NCI-H1694 (cell line): ENCODE results near the gene MREG.
A peak's percentile ranks its signal among the peaks of the same experiment; 100 is the strongest.
"Not testable (repeated sequence)": the region's sequence is repeated elsewhere in the genome, so short reads cannot be mapped to it uniquely, and the experiment has no call there.

Source experiments
- DNase-seq: peaks from one replicate; lab custom pipeline; 2025; lab: John Stamatoyannopoulos, UW

The MREG gene

DNA sequence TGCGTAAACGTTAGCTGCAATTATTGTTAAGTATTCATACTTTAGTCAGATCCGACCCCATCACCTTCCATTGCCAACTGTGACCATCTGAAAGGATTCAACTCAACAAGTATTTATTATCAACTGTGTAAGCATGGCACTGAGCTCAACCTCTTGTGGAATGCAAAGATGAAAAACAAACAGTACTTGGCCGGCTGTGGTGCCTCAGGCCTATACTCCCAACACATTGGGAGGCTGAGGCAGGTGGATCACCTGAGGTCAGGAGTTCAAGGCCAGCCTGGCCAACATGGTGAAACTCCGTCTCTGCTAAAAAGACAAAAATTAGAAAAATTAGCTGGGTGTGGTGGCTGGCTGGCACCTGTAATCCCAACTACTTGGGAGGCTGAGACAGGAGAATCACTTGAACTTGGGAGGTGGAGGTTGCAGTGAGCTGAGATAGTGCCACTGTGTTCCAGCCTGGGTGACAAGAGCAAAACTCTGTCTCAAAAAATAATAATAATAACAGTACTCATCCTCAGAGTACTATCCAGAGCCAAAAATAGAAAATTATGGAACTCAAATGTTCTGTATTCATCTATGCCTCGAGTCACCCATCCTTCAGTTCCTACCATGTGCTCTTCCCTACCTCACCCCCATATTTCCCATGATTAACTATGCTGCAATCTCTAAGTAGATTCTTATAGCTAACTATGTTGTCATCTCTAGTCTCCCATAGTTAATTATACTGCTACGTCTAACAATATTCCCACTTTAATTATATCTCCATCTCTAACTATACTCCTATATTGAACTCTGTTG is 8.6 kb upstream of the MREG start:
- DNase-seq: no peak

DNA sequence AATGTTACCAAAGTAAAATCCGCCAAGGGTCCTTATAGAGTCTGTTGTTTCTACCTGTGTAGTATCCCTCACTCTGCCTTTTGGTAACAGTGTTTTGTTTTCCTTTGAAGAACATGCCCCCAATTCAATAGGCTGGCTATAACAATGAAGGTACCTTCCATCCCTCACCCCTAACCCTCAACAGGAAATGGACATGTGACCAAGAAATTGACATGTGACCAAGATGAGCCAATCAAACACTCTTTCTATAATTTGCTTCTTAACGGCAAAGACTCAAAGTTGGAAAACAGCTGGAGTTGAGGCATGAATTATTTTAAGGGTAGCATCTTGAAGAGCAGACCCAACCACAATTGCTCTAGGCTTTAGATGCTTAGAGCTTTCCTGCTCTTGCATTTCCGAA is 5.4 kb upstream of the MREG start:
- no peak for DNase-seq

DNA sequence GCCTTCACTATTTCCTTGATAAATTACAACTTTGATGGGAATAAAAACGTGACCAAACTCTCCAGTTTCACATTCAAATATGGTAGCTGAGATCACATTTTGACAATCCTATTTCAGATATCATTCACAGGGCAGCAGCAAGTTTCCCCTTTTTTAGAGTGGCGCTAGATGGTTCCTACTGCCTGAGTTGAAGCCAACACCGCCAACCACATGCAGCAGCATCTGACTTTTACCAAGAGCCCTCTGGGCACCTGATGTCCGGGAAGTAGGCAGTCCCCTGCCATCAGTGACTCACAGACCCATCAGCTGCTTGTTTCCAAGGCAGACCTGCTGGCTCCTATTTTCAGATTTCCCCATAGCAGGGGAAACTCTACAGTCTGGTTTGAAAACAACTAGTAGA is 4.0 kb upstream of the MREG start:
- DNase-seq: no peak

DNA sequence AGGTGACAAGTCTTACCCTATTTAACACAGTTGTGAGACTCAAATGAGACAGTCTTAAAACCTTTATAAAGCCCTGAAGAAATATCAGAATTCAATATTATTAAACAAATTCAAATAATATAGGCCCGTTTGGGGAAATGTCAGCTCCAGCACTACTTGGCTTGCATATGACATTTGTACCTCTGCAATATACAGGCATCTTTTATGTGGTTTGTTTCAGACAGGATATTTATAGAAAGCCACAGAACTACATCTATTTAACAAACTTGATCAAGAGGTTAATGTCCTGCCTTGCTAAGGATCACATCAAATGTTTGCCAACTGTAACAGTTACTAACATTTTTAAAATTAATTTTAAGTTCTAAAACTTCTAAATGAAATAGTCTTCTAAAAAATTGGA is 3.2 kb upstream of the MREG start:
- no peak for DNase-seq

DNA sequence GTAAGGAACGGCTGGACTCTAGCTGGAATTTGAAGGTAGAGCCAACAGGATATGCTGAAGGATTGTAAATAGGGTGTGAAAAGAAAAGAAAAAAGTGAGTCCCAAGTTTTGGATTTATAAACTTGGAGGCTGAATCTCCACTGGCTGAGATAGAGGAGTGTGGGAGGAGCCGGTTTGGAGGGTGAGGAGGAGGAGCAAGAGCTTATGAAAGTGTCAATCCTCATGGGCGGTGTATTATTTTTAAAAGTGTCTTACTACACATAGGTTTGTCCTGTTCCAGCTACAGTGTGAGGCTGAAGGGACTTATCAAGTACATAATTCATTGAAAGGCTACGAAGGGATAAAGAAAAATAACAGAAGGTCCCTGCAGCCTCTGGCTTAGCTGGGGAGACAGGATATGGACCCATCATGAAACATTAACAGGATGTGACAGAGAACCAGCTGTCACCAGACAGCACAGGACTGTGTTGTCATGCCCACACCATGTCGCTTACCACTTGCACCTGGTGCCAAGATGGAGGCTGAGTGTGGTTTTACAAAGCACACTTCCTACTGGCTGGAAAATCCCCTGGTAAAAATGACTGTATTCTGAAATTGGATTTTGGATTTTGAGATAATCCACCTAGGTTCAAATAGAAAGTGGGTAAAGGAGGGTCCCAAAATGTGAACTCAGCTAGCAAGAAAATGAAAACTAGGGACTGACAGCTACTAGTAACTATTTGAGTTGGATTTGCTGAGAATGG is 2.5 kb upstream of the MREG start:
- DNase-seq: peak; percentile 75

DNA sequence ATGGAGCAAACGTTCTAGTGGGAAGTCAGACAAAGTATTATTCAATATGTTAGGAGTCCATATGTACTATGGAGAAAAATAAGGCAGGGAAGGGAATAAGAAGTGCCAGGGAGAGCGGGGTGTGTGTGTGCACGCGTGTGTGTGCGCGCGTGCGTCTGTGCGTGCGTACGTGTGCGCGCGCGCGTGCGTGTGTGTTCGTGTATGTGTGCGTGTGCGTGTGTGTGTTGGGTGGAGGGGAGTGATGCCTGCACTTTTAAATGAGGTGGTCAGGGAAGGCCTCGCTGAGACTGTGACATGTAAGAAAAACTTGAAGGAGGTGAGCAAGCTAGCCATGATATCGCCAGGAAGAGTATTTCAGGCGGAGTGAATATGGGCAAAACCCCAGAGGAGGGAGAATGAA is 1.6 kb upstream of the MREG start:
- DNase-seq: no peak

DNA sequence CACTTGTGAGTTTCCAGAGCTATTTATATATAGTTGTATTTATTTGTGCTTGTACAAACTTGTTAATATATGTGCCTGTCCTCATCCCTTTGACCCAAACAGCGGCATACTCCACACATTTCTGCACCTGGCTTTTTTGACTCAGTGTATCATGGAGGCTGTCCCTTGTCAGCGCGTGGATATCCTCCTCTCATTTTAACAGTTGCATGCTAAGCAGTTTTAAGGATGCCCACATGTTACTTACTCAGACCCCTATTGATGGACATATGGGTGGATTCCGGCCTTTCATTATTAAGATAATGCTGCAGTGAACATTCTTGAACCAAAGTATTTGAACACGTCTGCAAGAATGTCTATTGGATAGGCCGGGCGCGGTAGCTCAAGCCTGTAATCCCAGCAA is 655 bp upstream of the MREG start:
- DNase-seq: no peak

DNA sequence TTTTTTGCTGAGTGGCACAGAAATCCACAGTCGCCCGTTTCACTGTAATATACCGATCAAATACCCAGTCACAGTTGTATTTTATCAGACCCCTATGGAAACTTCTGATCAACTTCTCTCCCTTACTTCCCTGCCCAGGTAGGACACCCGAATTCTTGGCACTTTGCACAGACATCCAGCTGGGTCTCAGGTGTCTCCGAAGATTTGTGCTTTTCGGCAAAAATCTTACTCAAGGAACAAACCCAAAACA is 596 bp downstream of the MREG start:
- DNase-seq: no peak

DNA sequence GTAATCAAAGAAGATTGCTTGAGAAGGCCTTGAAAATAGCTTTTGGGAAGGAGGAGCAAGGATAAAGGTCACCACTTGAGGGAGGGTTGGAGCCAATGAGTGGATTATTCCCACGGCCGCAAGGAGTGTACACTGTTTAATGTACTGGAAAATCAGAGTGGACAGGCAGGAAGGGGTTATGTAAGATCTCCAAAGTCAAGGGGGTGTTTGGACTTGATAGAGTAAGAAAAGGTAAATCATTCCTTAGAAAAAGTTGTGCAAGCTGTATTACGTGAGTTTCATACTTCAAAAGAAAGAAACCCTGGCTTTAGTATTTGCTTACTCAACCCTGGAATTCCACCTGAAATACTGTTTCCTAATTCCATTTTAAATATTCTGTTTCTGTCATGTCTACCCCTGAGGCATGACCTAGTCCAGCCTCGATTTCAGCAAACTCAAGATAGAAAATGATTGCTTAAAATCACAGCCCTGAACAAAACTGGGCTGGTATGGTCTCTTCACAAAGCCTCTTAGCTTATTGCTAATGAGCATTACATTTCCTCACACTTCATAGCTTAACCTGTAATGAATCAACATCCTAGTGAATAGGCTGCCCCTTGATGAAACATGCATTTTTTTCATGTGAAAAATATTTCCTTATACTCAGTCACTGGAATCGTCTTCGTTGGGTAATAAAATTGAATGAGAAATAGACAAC is 1.1 kb downstream of the MREG start:
- no peak for DNase-seq

DNA sequence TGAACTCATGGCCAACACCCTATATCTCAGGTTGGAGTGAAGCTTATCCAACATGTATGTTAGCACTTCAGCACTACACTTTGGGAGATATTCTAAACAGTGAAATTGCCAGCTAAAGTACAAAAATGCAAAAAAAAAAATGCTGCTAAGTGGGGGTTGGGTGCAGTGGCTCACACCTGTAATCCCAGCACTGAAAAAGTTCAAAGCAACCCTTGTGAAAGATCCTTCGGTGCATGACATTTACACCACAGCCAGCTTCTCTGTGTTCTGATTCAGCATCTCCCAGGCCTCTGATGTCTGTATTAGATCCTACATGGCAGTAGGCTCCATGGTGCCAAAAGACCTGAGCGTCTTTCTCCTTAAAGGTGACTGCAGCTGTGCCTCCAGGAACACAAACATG is 4.1 kb downstream of the MREG start:
- not testable (repeated sequence) for DNase-seq

DNA sequence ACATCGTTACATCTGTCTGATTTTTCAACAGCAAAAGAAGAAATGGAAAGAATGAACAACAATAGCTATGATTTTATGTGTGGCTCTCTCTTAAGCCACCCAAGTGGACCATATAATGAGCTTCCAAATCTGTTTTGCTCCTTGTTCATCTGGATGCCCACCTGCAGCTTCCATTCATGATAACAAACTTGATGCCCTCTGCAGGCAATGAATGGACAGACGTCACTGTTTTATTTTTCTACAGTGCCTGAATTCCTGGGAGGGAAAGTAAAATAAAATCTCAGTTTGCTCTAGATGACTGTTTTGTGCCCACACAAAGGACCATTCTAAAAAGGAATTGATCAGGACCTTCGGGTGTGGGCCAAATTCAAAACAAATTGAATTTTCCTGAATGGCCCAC is 5.0 kb downstream of the MREG start:
- DNase-seq: no peak

DNA sequence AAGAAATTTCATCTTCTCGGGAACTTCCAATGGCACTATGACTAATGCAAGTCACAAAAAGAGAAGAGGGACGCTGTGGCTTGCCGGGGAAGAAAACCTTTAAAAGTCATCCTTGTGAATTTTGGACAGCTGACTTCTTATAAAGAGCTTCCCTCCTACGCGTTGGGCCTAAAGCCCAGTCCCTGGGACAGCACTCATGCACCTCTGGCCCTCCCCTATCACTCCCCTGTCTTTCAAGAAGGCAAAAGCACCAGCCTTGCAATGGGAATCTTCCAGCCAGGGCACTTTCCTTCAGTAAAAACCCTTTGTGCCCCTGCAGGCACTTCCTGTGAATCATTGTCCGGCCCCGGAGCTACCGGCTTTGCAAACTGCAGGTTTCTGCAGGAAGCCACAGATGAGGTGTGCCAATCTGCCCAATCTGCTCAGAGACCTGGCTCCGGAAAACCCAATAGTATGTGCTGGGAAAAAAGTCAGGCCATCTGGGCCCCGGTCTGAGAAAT is 7.1 kb downstream of the MREG start:
- no peak for DNase-seq

DNA sequence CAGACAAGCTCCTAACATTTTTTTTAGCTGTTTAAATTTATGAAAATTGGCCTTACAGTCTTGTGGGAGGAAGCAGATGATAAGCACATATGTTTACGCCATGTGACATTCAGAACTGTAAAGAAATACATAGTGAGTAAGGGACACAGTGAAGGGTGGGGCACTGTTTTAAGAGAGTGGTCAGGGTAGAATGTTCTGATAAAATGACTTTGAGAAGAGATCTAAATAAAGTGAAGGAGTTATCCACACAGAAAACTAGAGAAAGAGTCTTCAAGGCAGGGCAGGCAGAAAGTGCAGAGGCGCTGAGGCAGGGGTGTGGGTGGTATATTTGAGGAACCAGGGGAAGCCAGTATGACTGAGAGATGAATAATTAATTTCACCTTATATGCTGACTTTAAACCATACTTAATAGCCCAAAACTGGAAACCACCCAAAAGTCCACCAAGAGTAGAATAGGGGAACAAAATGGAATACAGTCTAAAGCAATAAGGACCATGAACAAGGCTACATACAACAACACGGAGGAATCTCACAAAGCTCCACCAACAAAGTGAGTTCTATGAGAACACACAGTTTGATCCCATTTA is 8.6 kb downstream of the MREG start:
- DNase-seq: no peak

DNA sequence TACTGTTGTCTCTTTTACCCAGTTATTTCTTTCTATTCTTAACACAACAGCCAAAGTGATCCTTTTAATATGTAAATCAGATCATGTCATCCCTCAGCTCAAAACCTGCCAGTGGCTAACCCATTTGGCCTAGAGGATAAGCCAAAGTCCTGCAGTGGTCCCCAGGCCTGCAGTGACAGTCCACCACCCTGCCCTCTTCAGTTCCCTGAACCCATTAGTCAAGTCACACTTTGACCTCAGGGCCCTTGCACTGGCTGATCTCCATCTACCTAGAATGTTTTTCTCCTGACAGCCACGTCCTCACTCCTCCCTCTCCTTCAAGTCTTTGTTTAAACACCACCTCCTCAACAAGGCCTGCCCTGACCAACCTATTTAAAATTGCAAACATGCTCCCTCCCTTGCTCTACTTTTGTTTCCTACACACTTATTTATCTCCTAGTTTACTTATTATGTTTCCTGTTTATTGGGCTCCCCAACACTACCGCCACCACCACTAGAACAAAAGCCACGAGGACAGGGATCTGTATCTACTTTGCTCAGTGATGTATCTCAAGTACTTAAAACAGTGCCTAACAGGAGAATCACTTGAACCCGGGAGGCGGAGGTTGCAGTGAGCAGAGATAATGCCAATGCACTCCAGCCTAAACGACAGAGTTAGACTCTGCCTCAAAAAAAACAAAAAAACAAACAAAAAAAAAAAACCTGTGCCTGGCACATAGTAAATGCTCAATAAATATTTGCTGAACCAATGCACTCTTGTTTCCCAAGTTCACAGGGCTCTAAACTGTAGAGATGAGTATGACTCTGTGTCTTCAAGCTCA is 9.3 kb downstream of the MREG start:
- DNase-seq: no peak

DNA sequence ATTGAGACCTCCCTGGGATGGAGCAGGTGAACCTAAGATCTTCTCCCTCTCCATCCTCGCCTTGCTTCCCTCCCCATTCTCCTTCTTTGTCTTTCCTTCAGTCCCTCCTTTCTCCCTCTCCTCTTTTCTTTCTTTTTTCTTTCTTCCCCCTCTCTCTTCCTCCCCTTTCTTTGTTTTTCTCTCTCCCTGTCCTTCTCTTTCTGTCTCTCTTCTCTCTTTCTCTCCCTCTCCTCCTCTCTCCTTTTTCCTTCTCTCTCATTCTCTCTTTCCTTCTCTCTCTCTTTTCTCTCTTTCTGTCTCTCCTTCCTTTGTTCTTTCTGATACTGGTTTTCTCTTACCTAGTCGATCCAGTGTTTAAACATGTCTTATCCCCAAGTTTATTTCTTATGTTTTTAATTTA is 10.7 kb downstream of the MREG start:
- no peak for DNase-seq

DNA sequence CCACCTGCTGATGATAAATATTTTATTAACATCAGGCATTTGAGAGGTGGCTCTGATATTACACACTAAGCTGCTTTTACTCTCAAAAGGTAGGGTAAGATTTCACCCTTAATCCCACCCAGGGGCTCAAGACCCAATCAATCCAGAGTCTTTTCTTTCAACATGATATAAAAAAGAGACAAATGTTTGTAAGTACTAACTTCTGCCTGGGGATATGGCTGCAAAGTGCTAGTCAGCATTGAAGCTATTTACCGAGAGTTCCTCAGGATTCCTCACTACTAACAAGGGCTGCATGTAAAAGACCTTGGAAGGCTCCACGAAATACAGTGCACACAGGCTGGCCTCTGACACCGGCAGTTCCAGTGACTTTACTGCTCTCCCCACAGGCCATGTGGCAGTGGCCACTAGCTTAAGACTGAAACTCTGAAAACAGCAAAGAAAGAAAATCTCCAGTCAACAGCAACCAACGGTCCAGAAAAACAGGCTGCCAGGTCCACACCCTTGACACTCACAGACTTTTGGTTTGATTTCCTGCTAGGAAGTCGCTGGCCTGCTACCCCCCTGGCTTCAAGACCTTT is 11.2 kb downstream of the MREG start:
- DNase-seq: no peak

DNA sequence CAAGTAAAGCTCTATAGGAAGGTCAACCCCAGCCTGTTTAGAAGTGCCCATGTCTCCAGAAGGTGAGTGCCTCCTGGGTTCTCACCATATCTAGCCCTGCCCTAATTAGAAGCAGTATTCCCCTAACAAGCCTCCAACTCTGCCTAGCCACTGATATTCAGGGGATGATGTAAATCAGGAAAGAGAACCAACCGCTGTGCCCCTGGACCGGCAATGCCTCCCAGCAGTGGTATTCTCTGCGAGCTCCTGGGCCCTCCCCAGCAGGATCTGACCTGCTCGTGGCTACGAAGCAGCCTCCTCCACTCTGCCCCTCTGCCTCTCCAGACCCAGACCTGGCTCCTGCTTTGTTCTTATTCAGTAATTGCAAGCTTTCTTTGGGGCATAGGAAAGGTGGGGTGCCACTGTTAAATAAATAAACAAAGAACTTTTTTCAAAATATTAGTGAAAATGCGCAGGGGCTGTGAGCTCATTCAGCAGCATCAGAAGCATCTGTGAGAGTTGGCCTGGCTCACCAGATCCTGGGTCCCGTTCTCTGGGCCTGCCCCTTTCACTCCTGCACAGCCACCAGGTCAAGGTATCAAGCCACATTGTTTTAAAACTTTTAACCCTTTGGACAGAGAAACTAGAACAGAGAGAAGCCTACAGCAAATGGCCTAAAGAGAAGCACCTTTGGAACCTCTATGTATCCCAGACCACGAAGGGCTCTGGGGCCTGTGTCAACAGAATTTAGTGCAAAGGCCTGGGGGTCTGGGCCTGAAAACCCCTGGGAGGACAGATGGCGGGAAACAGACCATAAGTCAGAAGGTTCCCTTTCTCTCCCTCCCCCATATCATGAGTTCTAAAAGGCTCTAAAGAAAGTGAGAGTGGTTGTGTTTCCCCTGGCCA is 11.9 kb downstream of the MREG start:
- no peak for DNase-seq

DNA sequence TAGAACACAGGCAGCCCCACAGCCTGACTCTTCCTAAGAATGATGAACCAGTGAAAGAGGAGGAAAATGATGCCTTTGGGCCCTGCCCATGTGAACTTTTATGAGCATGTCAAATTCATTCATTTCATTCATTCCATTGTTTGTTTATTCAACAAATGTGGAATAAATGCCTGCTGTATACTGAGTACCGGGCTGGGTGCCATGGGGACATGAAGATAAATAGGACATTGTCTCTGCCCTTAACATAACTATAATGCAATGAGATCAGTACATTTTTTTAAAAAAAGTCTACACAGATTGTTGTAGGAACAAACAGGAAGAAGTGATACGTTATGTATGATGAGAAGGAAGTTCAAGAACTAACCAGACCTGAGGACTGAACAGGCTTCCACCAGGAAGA is 14.7 kb downstream of the MREG start:
- no peak for DNase-seq

DNA sequence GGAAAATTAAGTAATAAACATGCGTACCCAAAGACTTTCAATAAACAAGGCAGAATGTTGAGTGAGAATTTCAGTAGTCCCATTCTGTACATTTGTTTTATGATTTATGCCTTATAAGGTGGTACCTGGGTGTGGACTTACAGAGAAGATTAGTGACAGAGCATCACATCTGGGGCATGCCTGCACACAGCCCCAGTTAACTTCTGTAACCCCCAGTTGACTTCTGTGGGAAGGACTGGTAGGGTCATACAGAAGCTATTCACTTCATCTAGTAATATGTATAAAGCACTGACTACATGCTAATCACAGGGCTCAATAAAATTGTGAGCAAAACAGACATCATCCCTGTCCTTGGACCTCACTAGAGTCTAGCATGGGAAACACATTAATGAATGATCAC is 16.1 kb downstream of the MREG start:
- no peak for DNase-seq

DNA sequence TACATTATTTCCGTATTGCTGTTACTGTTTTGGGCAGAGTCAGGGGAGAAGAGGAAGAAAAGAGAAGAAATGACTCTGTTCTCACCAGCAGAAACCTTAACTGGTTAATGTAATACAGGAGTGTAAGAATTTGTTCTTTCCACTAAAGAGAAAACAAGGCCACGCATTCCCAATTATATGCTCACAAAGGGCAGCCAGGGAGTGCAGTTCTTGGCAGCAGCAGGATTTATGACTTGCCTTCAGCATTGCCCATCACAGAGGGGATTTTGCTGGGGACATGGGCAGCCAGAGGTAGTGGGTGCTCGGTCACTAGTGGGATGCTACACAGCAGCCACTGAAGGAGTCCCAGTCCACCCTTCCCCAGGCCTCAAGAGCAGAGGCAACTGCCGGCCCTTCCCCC is 18.4 kb downstream of the MREG start:
- no peak for DNase-seq
